Liver (tissue), 3 donors: ENCODE data around the gene INPP4B.

Source experiments
- ATF3 ChIP-seq: IDR thresholded peaks from 2 replicates; pipeline ENCODE4 v1.6.1; 2016; ENCODE audit warnings: antibody characterized with exemption
- FOXA1 ChIP-seq: IDR thresholded peaks from 2 replicates; pipeline ENCODE4 v1.6.1; 2016; ENCODE audit warnings: antibody characterized with exemption
- MAX ChIP-seq: IDR thresholded peaks from 2 replicates; pipeline ENCODE4 v1.6.1; 2016; ENCODE audit warnings: antibody characterized with exemption
- RAD21 ChIP-seq, 2 donors: IDR thresholded peaks; 2 replicates each; pipeline ENCODE4 v1.6.1; 2016; ENCODE audit warnings: antibody characterized with exemption in 2 of 2, mild to moderate bottlenecking in 2 of 2
- SP1 ChIP-seq: IDR thresholded peaks from 2 replicates; pipeline ENCODE4 v1.6.1; 2018; ENCODE audit warnings: antibody characterized with exemption, mild to moderate bottlenecking
- ZBTB33 ChIP-seq: IDR thresholded peaks from 2 replicates; pipeline ENCODE4 v1.6.1; 2016; ENCODE audit warnings: antibody characterized with exemption
- TF ChIP-seq, protein P1 (sequence below): fragments of 150-350 bp; IDR thresholded peaks from 2 replicates; pipeline ENCODE4 v1.5.1; 2017; ENCODE audit warnings: improper control_type of control experiment, low read depth, low read length; ENCODE audit not compliant: missing input control
- TF ChIP-seq, protein P2 (sequence below): IDR thresholded peaks from 2 replicates; pipeline ENCODE4 v1.6.1; 2016; ENCODE audit warnings: antibody characterized with exemption, mild to moderate bottlenecking
- donor health status: healthy.
- donor health status: healthy.

DNA sequence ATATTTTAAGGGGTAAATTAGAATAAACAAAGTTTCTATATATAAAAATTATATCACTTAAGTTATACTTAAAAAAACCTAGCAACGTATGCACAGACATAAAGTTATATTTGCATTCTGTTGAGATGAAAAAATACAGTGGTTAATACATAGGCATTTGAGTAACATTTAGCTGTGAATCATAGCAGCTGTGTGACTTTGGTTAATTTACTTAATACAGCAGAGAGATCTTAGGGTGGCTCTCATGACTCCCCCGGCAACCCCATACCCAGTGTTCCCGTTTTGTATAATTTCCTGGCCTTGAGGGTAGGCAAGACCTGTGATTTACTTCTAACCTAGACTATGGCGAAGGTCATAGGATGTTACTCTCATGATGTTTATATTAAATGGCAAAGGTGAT lies 504.8 kb downstream of the INPP4B start:
- TF ChIP-seq, protein P1, sequence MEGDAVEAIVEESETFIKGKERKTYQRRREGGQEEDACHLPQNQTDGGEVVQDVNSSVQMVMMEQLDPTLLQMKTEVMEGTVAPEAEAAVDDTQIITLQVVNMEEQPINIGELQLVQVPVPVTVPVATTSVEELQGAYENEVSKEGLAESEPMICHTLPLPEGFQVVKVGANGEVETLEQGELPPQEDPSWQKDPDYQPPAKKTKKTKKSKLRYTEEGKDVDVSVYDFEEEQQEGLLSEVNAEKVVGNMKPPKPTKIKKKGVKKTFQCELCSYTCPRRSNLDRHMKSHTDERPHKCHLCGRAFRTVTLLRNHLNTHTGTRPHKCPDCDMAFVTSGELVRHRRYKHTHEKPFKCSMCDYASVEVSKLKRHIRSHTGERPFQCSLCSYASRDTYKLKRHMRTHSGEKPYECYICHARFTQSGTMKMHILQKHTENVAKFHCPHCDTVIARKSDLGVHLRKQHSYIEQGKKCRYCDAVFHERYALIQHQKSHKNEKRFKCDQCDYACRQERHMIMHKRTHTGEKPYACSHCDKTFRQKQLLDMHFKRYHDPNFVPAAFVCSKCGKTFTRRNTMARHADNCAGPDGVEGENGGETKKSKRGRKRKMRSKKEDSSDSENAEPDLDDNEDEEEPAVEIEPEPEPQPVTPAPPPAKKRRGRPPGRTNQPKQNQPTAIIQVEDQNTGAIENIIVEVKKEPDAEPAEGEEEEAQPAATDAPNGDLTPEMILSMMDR: no peak
- no peak for TF ChIP-seq MAX
- TF ChIP-seq, protein P2, sequence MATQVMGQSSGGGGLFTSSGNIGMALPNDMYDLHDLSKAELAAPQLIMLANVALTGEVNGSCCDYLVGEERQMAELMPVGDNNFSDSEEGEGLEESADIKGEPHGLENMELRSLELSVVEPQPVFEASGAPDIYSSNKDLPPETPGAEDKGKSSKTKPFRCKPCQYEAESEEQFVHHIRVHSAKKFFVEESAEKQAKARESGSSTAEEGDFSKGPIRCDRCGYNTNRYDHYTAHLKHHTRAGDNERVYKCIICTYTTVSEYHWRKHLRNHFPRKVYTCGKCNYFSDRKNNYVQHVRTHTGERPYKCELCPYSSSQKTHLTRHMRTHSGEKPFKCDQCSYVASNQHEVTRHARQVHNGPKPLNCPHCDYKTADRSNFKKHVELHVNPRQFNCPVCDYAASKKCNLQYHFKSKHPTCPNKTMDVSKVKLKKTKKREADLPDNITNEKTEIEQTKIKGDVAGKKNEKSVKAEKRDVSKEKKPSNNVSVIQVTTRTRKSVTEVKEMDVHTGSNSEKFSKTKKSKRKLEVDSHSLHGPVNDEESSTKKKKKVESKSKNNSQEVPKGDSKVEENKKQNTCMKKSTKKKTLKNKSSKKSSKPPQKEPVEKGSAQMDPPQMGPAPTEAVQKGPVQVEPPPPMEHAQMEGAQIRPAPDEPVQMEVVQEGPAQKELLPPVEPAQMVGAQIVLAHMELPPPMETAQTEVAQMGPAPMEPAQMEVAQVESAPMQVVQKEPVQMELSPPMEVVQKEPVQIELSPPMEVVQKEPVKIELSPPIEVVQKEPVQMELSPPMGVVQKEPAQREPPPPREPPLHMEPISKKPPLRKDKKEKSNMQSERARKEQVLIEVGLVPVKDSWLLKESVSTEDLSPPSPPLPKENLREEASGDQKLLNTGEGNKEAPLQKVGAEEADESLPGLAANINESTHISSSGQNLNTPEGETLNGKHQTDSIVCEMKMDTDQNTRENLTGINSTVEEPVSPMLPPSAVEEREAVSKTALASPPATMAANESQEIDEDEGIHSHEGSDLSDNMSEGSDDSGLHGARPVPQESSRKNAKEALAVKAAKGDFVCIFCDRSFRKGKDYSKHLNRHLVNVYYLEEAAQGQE: no peak
- TF ChIP-seq RAD21 (IDR thresholded peaks at IDR 0.05): no peak
- TF ChIP-seq ZBTB33: no peak
- no peak for TF ChIP-seq SP1
- TF ChIP-seq ATF3: no peak
- TF ChIP-seq FOXA1: no peak
